SK-N-SH (cell line): ENCODE results near the gene FGD3. TPM values are rescaled to one million over a fixed set of nuclear protein-coding genes. Genes with fewer than 3 reads are reported as not detected.
A peak's percentile ranks its signal among the peaks of the same experiment; 100 is the strongest.

Experiments used
- CTCF ChIA-PET: fragments of 300-600, 350-600 bp; formaldehyde crosslinking; extraction: SDS; loops from one replicate; lab custom pipeline; 2021; lab: Yijun Ruan, JAX
- POLR2A ChIA-PET: fragments of 350-600 bp; sonication (Branson Sonifier 250); formaldehyde crosslinking; extraction: SDS; loops from one replicate; lab custom pipeline; 2020; ENCODE audit warnings: antibody characterized with exemption, inconsistent platforms; lab: Yijun Ruan, JAX
- DNase-seq: peaks from one replicate; pipeline ENCODE4 v3.0.0; 2012
- H2AFZ ChIP-seq: fragments of 200-600 bp; sonication (generic); 2 replicates; pipeline ENCODE4 v1.8.1; 2016; ENCODE audit warnings: antibody characterized with exemption, mild to moderate bottlenecking, low read depth
- H3F3A ChIP-seq: fragments of 200-600 bp; sonication (generic); replicated peaks from 2 replicates; pipeline ENCODE3; 2016; ENCODE audit warnings: antibody characterized with exemption, mild to moderate bottlenecking; ENCODE audit not compliant: insufficient read depth
- H3K27ac ChIP-seq, 2 experiments: fragments of 200-500 bp in 1 of 2; fragments of 200-600 bp in 1 of 2; sonication (Bioruptor generic) in 1 of 2; sonication (generic), shearing (Covaris generic) in 1 of 2; 2 replicates each; pipeline versions ENCODE4 v1.5.1 to v1.6.1; 2014 to 2016; ENCODE audit warnings: low read depth in 2 of 2, inconsistent platforms in 1 of 2, low read length in 1 of 2, mild to moderate bottlenecking in 1 of 2, mixed read lengths in 1 of 2
- H3K27me3 ChIP-seq: fragments of 200-600 bp; sonication (generic), shearing (Covaris generic); 2 replicates; pipeline ENCODE4 v1.6.1; 2016; ENCODE audit warnings: mixed run types; ENCODE audit not compliant: insufficient read depth
- H3K36me3 ChIP-seq, 2 experiments: fragments of 200-500 bp in 1 of 2; fragments of 200-600 bp in 1 of 2; sonication (Bioruptor generic) in 1 of 2; sonication (generic) in 1 of 2; replicated peaks in 1 of 2; 2 replicates each; pipeline versions ENCODE3 to v1.5.1; 2014 to 2016; ENCODE audit warnings: low read length in 1 of 2, mild to moderate bottlenecking in 1 of 2; ENCODE audit not compliant: insufficient read depth in 2 of 2, control insufficient read depth in 1 of 2
- H3K4me1 ChIP-seq, 2 experiments: fragments of 200-500 bp in 1 of 2; fragments of 200-600 bp in 1 of 2; sonication (Bioruptor generic) in 1 of 2; sonication (generic), shearing (Covaris generic) in 1 of 2; 2 replicates each; pipeline versions ENCODE4 v1.5.1 to v1.6.1; 2014 to 2016; ENCODE audit warnings: low read depth in 1 of 2, low read length in 1 of 2, mixed run types in 1 of 2; ENCODE audit not compliant: insufficient read depth in 2 of 2, control insufficient read depth in 1 of 2
- H3K4me2 ChIP-seq: fragments of 200-600 bp; sonication (generic), shearing (Covaris generic); 2 replicates; pipeline ENCODE4 v1.6.1; 2017; ENCODE audit warnings: mixed run types
- H3K4me3 ChIP-seq, 2 experiments: fragments of 200-500 bp in 1 of 2; fragments of 200-600 bp in 1 of 2; sonication (Bioruptor generic) in 1 of 2; sonication (generic), shearing (Covaris generic) in 1 of 2; 2 replicates each; pipeline versions ENCODE4 v1.5.1 to v1.8.1; 2014 to 2016; ENCODE audit warnings: low read depth in 2 of 2, inconsistent platforms in 1 of 2, low read length in 1 of 2, mild to moderate bottlenecking in 1 of 2, mixed read lengths in 1 of 2, moderate library complexity in 1 of 2
- H3K79me2 ChIP-seq: fragments of 200-600 bp; sonication (generic); 2 replicates; pipeline ENCODE4 v1.8.1; 2017; ENCODE audit warnings: mild to moderate bottlenecking; ENCODE audit not compliant: insufficient read depth
- H3K9ac ChIP-seq: fragments of 200-600 bp; sonication (generic); 2 replicates; pipeline ENCODE4 v1.6.1; 2017; ENCODE audit warnings: mixed run types
- H3K9me2 ChIP-seq: fragments of 200-600 bp; sonication (generic); 2 replicates; pipeline ENCODE4 v1.6.1; 2017; ENCODE audit warnings: mixed run types
- H3K9me3 ChIP-seq: fragments of 200-600 bp; sonication (generic); 2 replicates; pipeline ENCODE4 v1.6.1; 2017; ENCODE audit warnings: mixed run types, mild to moderate bottlenecking, moderate library complexity
- H4K20me1 ChIP-seq: fragments of 200-600 bp; sonication (generic); 2 replicates; pipeline ENCODE4 v1.6.1; 2017; ENCODE audit warnings: mild to moderate bottlenecking, mixed run types; ENCODE audit not compliant: insufficient read depth
- CHD2 ChIP-seq: fragments of 150-350 bp; IDR thresholded peaks from 2 replicates; pipeline ENCODE4 v1.6.1; 2018; ENCODE audit warnings: low read length; ENCODE audit not compliant: partially characterized antibody
- CTCF ChIP-seq: fragments of 200-600 bp; sonication (generic); IDR thresholded peaks from 2 replicates; pipeline ENCODE4 v1.6.1; 2017; ENCODE audit warnings: antibody characterized with exemption, mild to moderate bottlenecking, moderate library complexity
- FOXJ3 ChIP-seq: sonication (generic); formaldehyde crosslinking; IDR thresholded peaks from 2 replicates; pipeline ENCODE4 v1.5.1; 2020; ENCODE audit warnings: mild to moderate bottlenecking, missing genetic modification reagents
- GABPA ChIP-seq: IDR thresholded peaks from 2 replicates; pipeline ENCODE4 v1.4.0; 2012; ENCODE audit warnings: low read depth, mild to moderate bottlenecking
- JUND ChIP-seq: IDR thresholded peaks from 2 replicates; pipeline ENCODE4 v1.4.0; 2012
- MEF2A ChIP-seq: IDR thresholded peaks from 2 replicates; pipeline ENCODE4 v1.4.0; 2012; ENCODE audit warnings: low read depth, borderline replicate concordance
- MXI1 ChIP-seq: IDR thresholded peaks from 2 replicates; pipeline ENCODE4 v1.6.1; 2012; ENCODE audit warnings: mild to moderate bottlenecking, low read depth, low read length, improper control_type of control experiment
- PBX3 ChIP-seq: IDR thresholded peaks from 2 replicates; pipeline ENCODE4; 2012
- POLR2AphosphoS5 ChIP-seq: IDR thresholded peaks from 2 replicates; pipeline ENCODE4 v1.6.1; 2012; ENCODE audit warnings: low read depth, low read length
- RAD21 ChIP-seq: IDR thresholded peaks from 2 replicates; pipeline ENCODE4 v1.6.1; 2012; ENCODE audit warnings: mild to moderate bottlenecking, low read length
- REST ChIP-seq: IDR thresholded peaks from 2 replicates; pipeline ENCODE4 v1.6.1; 2012; ENCODE audit warnings: mild to moderate bottlenecking, low read depth, low read length, moderate library complexity
- SIN3A ChIP-seq: IDR thresholded peaks from 2 replicates; pipeline ENCODE4 v1.6.1; 2012; ENCODE audit warnings: low read depth, mild to moderate bottlenecking, low read length, moderate library complexity, borderline replicate concordance
- SMC3 ChIP-seq: IDR thresholded peaks from 2 replicates; pipeline ENCODE4 v1.6.1; 2012; ENCODE audit warnings: low read depth, low read length, improper control_type of control experiment
- TCF12 ChIP-seq: IDR thresholded peaks from 2 replicates; pipeline ENCODE4 v1.4.0; 2012
- USF1 ChIP-seq: IDR thresholded peaks from 2 replicates; pipeline ENCODE4 v1.4.0; 2012; ENCODE audit warnings: low read depth, borderline replicate concordance
- YY1 ChIP-seq: IDR thresholded peaks from 2 replicates; pipeline ENCODE4 v1.4.0; 2012; ENCODE audit warnings: low read depth, mild to moderate bottlenecking
- ZBTB33 ChIP-seq: IDR thresholded peaks from 2 replicates; pipeline ENCODE4 v1.4.0; 2012; ENCODE audit warnings: low read depth, borderline replicate concordance
- WGBS: methylation state at CpG from one replicate; pipeline ENCODE4 v1.1.6; 2017; ENCODE audit warnings: low lambda C conversion rate; 5-methylcytosine and 5-hydroxymethylcytosine counted together
- polyA plus RNA-seq, 3 experiments: library from polyadenylated mRNA; depleted of rRNA; stranded (reverse); fragments of >200 nt; gene quantifications; 2 replicates each; pipeline ENCODE4 v1.2.3, GENCODE V29; 2012

The FGD3 gene
- polyA plus RNA-seq, 1 of the 3 experiments (the other 2 are of a cell fraction), result not detected

- TF ChIP-seq REST (no peak), ZBTB33 (no peak), SIN3A (no peak)
Observed at GRCh38 chr9:93081931-93082330, 134.6 kb downstream of the FGD3 start (continued).

- no peak overlapping the region for H3K4me2 ChIP-seq
- ChIA-PET POLR2A (interaction anchor here (3.1 kb wide), 1 partner anchor 12 kb away, joined by 6 read pairs; no protein-coding TSS in a partner anchor), CTCF (no interaction called here)
- no peaks in the 10 kb centered on the region for H3F3A ChIP-seq
- H3K9me2 ChIP-seq, result no peaks in the 10 kb centered on the region
- H4K20me1 ChIP-seq, result no peaks in the 10 kb centered on the region
- WGBS, result 68% methylated on average over 4 of the region's 18 CpGs
- H3K4me1 ChIP-seq, result peaks cover 0 to 7% of the 10 kb centered on the region in 2 experiments; a peak in 1 of 4 replicates
- H3K36me3 ChIP-seq, result no peaks in the 10 kb centered on the region
- no peak overlapping the region for H2AFZ ChIP-seq
- H3K27ac ChIP-seq, result no peak overlapping the region
- H3K79me2 ChIP-seq, result no peaks in the 10 kb centered on the region
- peak; percentile 16 for DNase-seq
- H3K9ac ChIP-seq, result no peak overlapping the region
- no peaks in the 10 kb centered on the region for H3K27me3 ChIP-seq
- H3K9me3 ChIP-seq, result no peaks in the 10 kb centered on the region
- H3K4me3 ChIP-seq, result no peak overlapping the region
- TF ChIP-seq MXI1 (no peak), USF1 (no peak), ZBTB33 (no peak), POLR2AphosphoS5 (no peak), YY1 (no peak), PBX3 (no peak), FOXJ3 (CRISPR knock-in tag) (no peak), TCF12 (no peak), MEF2A (no peak), GABPA (no peak), CTCF (no peak), CHD2 (no peak), SMC3 (no peak), JUND (no peak), RAD21 (no peak)
Observed at GRCh38 chr9:93082841-93083411, 135.6 kb downstream of the FGD3 start.
